SJCRH30 (cell line): Measurements from ENCODE around the gene TMCC3. TPM values are rescaled to one million over a fixed set of nuclear protein-coding genes. Genes with fewer than 3 reads are reported as not detected.

Source experiments
- DNase-seq, 2 experiments: peaks; one replicate each; pipeline ENCODE4 v3.0.0-alpha.2; 2015 to 2020
- H3K27ac ChIP-seq: fragments of 250-450 bp; sonication (Bioruptor Pico); 2 replicates; pipeline ENCODE4 v1.5.1; 2020; ENCODE audit warnings: mild to moderate bottlenecking, moderate library complexity
- H3K27me3 ChIP-seq: fragments of 250-450 bp; sonication (Bioruptor Pico); 2 replicates; pipeline ENCODE4 v1.5.1; 2020; ENCODE audit warnings: mild to moderate bottlenecking, moderate library complexity
- H3K36me3 ChIP-seq: fragments of 250-450 bp; sonication (Bioruptor Pico); 2 replicates; pipeline ENCODE4 v1.5.1; 2020; ENCODE audit warnings: mild to moderate bottlenecking, moderate library complexity
- H3K4me1 ChIP-seq: fragments of 250-450 bp; sonication (Bioruptor Pico); 2 replicates; pipeline ENCODE4 v1.5.1; 2020; ENCODE audit warnings: mild to moderate bottlenecking, moderate library complexity
- H3K4me3 ChIP-seq: fragments of 250-450 bp; sonication (Bioruptor Pico); 2 replicates; pipeline ENCODE4 v1.5.1; 2020; ENCODE audit warnings: mild to moderate bottlenecking, moderate library complexity
- H3K9me3 ChIP-seq: fragments of 250-450 bp; sonication (Bioruptor Pico); replicated peaks from 2 replicates; pipeline ENCODE4 v1.5.1; 2020; ENCODE audit warnings: mild to moderate bottlenecking, moderate library complexity
- total RNA-seq: library from RNA; depleted of rRNA; stranded (reverse); fragments of >200 nt; shearing (Covaris generic); gene quantifications from 2 replicates; pipeline ENCODE4 v1.2.3, GENCODE V29; 2014

The TMCC3 gene
- total RNA-seq, 1 experiment from 2014 or later, result 2.5 TPM

- no peak for DNase-seq
- H3K9me3 ChIP-seq, result no peaks in the 10 kb centered on the region
- H3K4me3 ChIP-seq, result no peak overlapping the region
- no peaks in the 10 kb centered on the region for H3K36me3 ChIP-seq
- no peaks in the 10 kb centered on the region for H3K4me1 ChIP-seq
- no peak overlapping the region for H3K27ac ChIP-seq
- no peaks in the 10 kb centered on the region for H3K27me3 ChIP-seq
These were observed 19.3 kb downstream of the TMCC3 start for GRCh38 chr12:94631058-94631457.

GRCh38 chr12:94628819-94629472 lies 21.4 kb downstream of the TMCC3 start:
- Histone ChIP-seq H3K9me3 (no peaks in the 10 kb centered on the region), H3K27me3 (no peaks in the 10 kb centered on the region), H3K27ac (no peak overlapping the region), H3K4me3 (no peak overlapping the region), H3K36me3 (no peaks in the 10 kb centered on the region), H3K4me1 (no peaks in the 10 kb centered on the region)
- DNase-seq, result no peak

- no peak overlapping the region for H3K27ac ChIP-seq
- H3K9me3 ChIP-seq, result no peaks in the 10 kb centered on the region
- no peak for DNase-seq
- no peaks in the 10 kb centered on the region for H3K27me3 ChIP-seq
- no peak overlapping the region for H3K4me3 ChIP-seq
- H3K36me3 ChIP-seq, result no peaks in the 10 kb centered on the region
- H3K4me1 ChIP-seq, result no peaks in the 10 kb centered on the region
These were observed 22.0 kb downstream of the TMCC3 start for GRCh38 chr12:94628369-94628768.

- H3K27me3 ChIP-seq, result no peaks in the 10 kb centered on the region
- no peak for DNase-seq
- H3K4me3 ChIP-seq, result no peak overlapping the region
- H3K36me3 ChIP-seq, result no peaks in the 10 kb centered on the region
- H3K4me1 ChIP-seq, result no peaks in the 10 kb centered on the region
- no peaks in the 10 kb centered on the region for H3K9me3 ChIP-seq
- H3K27ac ChIP-seq, result no peak overlapping the region
These were observed 24.8 kb downstream of the TMCC3 start for GRCh38 chr12:94625531-94625930.

GRCh38 chr12:94623161-94623920 lies 27.0 kb downstream of the TMCC3 start:
- Histone ChIP-seq H3K36me3 (no peaks in the 10 kb centered on the region), H3K4me3 (no peak overlapping the region), H3K27ac (no peak overlapping the region), H3K27me3 (no peaks in the 10 kb centered on the region), H3K9me3 (no peaks in the 10 kb centered on the region), H3K4me1 (no peaks in the 10 kb centered on the region)
- DNase-seq, result no peak

- H3K4me3 ChIP-seq, result no peak overlapping the region
- no peaks in the 10 kb centered on the region for H3K36me3 ChIP-seq
- H3K9me3 ChIP-seq, result no peaks in the 10 kb centered on the region
- no peaks in the 10 kb centered on the region for H3K27me3 ChIP-seq
- DNase-seq, result no peak
- no peaks in the 10 kb centered on the region for H3K4me1 ChIP-seq
- no peak overlapping the region for H3K27ac ChIP-seq
These were observed 27.9 kb downstream of the TMCC3 start for GRCh38 chr12:94622475-94622874.

- Histone ChIP-seq H3K27ac (no peak overlapping the region), H3K27me3 (no peaks in the 10 kb centered on the region), H3K4me1 (peaks cover 5% of the 10 kb centered on the region; the same call in 1 of the 2 replicates), H3K36me3 (no peaks in the 10 kb centered on the region), H3K9me3 (no peaks in the 10 kb centered on the region), H3K4me3 (no peak overlapping the region)
- DNase-seq, result no peak
These were observed 28.5 kb downstream of the TMCC3 start for GRCh38 chr12:94621662-94622359.

GRCh38 chr12:94620621-94621020 lies 29.7 kb downstream of the TMCC3 start:
- Histone ChIP-seq H3K4me3 (no peak overlapping the region), H3K27me3 (no peaks in the 10 kb centered on the region), H3K27ac (no peak overlapping the region), H3K4me1 (peaks cover 12% of the 10 kb centered on the region; the same call in 1 of the 2 replicates), H3K9me3 (no peaks in the 10 kb centered on the region), H3K36me3 (no peaks in the 10 kb centered on the region)
- no peak for DNase-seq

- H3K4me1 ChIP-seq, result peaks cover 19% of the 10 kb centered on the region
- no peaks in the 10 kb centered on the region for H3K27me3 ChIP-seq
- H3K27ac ChIP-seq, result no peak overlapping the region
- H3K36me3 ChIP-seq, result no peaks in the 10 kb centered on the region
- DNase-seq, result no peak
- H3K9me3 ChIP-seq, result no peaks in the 10 kb centered on the region
- H3K4me3 ChIP-seq, result no peak overlapping the region
These were observed 31.2 kb downstream of the TMCC3 start for GRCh38 chr12:94618995-94619695.

- DNase-seq, result no peak
- Histone ChIP-seq H3K9me3 (no peaks in the 10 kb centered on the region), H3K27me3 (no peaks in the 10 kb centered on the region), H3K27ac (no peak overlapping the region), H3K36me3 (no peaks in the 10 kb centered on the region), H3K4me3 (no peak overlapping the region), H3K4me1 (peaks cover 26% of the 10 kb centered on the region)
These were observed 33.3 kb downstream of the TMCC3 start for GRCh38 chr12:94617101-94617500.

GRCh38 chr12:94616203-94616729 lies 34.1 kb downstream of the TMCC3 start:
- Histone ChIP-seq H3K36me3 (no peaks in the 10 kb centered on the region), H3K4me3 (peak overlapping the region; percentile 23), H3K27me3 (no peaks in the 10 kb centered on the region), H3K4me1 (peaks cover 26% of the 10 kb centered on the region), H3K27ac (no peak overlapping the region; the same call in 1 of the 2 replicates), H3K9me3 (no peaks in the 10 kb centered on the region)
- peak; percentile 16 to 37 for DNase-seq

- no peaks in the 10 kb centered on the region for H3K27me3 ChIP-seq
- H3K4me3 ChIP-seq, result peak overlapping the region; percentile 23
- H3K27ac ChIP-seq, result peak overlapping the region; percentile 41
- peak; percentile 76 to 82 for DNase-seq
- H3K4me1 ChIP-seq, result peaks cover 26% of the 10 kb centered on the region
- H3K9me3 ChIP-seq, result no peaks in the 10 kb centered on the region
- H3K36me3 ChIP-seq, result no peaks in the 10 kb centered on the region
These were observed 34.8 kb downstream of the TMCC3 start for GRCh38 chr12:94615260-94616181.

GRCh38 chr12:94614288-94614721 lies 36.1 kb downstream of the TMCC3 start:
- DNase-seq, result peak; percentile 94 to 97
- no peak overlapping the region for H3K4me3 ChIP-seq
- peaks cover 26% of the 10 kb centered on the region for H3K4me1 ChIP-seq
- no peaks in the 10 kb centered on the region for H3K9me3 ChIP-seq
- no peaks in the 10 kb centered on the region for H3K27me3 ChIP-seq
- H3K27ac ChIP-seq, result peak overlapping the region; percentile 41
- H3K36me3 ChIP-seq, result no peaks in the 10 kb centered on the region
